NB4 (cell line): Measurements from ENCODE around the gene CTIF.

ENCODE experiments used
- DNase-seq: peaks from one replicate; pipeline ENCODE4 v3.0.0; 2010; ENCODE audit warnings: low read depth
- H3K4me3 ChIP-seq: one replicate; pipeline ENCODE4 v1.5.1; 2011; ENCODE audit warnings: mild to moderate bottlenecking, low read depth, low read length, moderate library complexity
- MYC ChIP-seq: IDR thresholded peaks from 2 replicates; pipeline ENCODE4 v1.6.1; 2011; ENCODE audit warnings: low read depth, low read length
- POLR2A ChIP-seq: IDR thresholded peaks from 2 replicates; pipeline ENCODE4 v1.6.1; 2011; ENCODE audit warnings: mild to moderate bottlenecking; ENCODE audit not compliant: insufficient read length; ENCODE audit errors: extremely low read depth
- TF ChIP-seq, protein P1 (sequence below): IDR thresholded peaks from one replicate; pipeline ENCODE4 v1.5.1; 2012; ENCODE audit warnings: low read depth, low read length
- TF ChIP-seq, protein P2 (sequence below): IDR thresholded peaks from 2 replicates; pipeline ENCODE4 v1.6.1; 2011; ENCODE audit warnings: low read depth, low read length

CTIF gene

DNA sequence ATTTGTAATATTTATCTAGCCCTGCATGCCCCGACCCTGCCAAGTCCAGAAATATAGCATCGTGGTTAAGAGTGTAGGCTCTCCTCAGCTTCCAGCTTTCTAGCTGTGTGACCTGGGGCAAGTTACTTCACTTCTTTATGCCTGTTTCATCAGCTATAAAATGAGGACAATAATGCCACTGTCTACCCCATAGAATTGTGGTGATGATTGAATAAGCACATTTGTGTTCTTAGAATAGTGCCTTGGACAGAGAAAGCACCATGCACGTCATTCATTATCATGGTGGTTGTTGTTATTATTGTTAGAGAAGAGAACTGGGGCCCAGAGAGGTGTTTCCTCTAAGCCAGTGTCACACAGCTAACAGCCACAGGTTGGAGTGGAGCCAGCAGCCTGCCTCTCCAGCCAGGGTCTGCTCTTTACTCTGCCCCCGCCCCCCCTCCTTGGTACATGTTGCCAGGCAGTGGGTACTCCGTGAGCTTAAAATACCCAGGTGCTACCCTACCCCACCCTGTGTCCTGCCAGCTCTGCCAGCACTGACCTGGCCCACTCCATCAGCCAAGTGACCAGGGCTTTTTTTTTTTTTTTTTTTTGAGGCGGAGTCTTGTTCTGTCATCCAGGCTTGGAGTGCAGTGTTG is 202.1 kb downstream of the CTIF start:
- TF ChIP-seq MYC (no peak), POLR2A (no peak)
- no peak overlapping the region for H3K4me3 ChIP-seq
- no peak for DNase-seq

DNA sequence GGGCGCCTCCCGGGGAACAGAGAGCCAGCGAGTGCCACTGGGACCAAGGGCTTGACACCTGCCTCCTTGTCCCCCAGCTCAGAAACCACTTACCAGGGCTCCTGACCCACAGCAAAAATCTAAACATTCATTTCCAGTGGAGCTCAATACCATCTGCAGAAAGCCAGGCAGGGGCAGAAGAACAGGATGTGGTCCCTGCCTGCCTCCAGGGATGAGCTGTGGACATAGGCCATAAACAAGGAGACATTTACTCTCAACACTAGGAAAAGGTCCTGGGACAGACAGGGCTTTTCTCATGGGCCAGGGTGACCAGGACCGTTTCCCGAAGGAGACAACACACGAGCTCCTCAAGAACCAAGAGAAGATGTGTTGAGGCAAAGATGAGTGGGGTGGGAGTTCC is 203.0 kb downstream of the CTIF start:
- no peak for DNase-seq
- TF ChIP-seq POLR2A, result no peak
- TF ChIP-seq, protein P1, sequence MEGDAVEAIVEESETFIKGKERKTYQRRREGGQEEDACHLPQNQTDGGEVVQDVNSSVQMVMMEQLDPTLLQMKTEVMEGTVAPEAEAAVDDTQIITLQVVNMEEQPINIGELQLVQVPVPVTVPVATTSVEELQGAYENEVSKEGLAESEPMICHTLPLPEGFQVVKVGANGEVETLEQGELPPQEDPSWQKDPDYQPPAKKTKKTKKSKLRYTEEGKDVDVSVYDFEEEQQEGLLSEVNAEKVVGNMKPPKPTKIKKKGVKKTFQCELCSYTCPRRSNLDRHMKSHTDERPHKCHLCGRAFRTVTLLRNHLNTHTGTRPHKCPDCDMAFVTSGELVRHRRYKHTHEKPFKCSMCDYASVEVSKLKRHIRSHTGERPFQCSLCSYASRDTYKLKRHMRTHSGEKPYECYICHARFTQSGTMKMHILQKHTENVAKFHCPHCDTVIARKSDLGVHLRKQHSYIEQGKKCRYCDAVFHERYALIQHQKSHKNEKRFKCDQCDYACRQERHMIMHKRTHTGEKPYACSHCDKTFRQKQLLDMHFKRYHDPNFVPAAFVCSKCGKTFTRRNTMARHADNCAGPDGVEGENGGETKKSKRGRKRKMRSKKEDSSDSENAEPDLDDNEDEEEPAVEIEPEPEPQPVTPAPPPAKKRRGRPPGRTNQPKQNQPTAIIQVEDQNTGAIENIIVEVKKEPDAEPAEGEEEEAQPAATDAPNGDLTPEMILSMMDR, result no peak
- TF ChIP-seq, protein P2, sequence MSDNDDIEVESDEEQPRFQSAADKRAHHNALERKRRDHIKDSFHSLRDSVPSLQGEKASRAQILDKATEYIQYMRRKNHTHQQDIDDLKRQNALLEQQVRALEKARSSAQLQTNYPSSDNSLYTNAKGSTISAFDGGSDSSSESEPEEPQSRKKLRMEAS, result no peak
- TF ChIP-seq MYC, result no peak
- H3K4me3 ChIP-seq, result no peak overlapping the region

DNA sequence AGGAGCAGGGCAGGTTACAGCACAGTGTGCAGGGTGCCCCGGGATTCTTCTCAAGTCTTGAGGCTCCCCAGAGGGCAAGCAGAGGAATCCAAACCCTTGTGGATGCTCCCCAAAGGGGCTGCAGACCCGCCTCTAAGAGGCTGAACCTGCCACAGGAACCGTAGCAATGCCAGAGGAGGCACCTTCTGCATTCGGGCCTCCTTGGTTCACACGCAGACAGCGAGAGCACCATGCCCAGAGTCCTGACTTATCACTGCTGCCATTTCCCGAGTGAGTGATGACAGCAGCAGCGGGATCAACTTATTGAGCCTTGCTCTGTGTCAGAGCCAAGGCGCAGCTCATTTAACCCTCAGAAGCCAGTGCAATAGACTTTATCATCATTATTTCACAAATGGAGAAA is 203.5 kb downstream of the CTIF start:
- TF ChIP-seq, protein P2, result no peak
- TF ChIP-seq, protein P1, result no peak
- no peak for TF ChIP-seq MYC
- TF ChIP-seq POLR2A, result no peak
- no peak overlapping the region for H3K4me3 ChIP-seq
- no peak for DNase-seq

DNA sequence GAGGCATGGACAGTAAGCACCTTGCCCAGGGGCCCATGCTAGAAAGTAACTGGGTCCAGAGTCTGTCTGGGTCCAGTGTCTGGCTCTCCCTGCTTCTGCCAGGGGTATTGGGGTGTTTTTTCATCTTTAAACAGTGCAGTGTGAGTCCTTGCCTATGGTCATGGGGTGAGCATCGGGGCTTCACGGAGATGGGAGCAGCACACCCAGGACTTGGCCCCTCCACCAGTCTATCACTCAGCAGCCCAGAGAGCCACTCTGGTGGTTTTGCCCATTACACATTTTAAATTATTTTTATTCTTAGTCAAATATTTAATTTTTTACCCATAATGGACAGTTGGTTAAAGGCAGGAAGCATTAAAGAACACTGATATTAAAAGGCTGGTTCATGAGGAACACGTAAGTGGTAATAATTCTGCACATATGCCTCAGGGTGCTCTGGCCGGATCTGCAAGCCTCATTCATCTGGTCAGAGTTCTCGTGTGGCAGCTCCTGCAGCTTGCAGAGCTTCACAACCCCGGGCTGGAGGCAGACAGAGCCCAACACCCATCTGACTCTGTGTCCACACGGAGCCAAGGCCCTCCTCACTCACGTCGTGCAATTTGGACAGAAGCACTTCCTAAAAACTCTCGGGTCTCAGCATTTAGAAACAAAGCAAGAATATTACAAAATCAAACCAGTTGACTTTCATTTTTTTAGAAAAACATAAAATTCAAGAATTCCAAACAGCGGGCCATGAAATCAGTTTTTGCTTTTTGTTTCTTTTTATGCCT is 204.1 kb downstream of the CTIF start:
- no peak for DNase-seq
- H3K4me3 ChIP-seq, result no peak overlapping the region
- TF ChIP-seq, protein P1, result no peak
- TF ChIP-seq MYC, result no peak
- no peak for TF ChIP-seq POLR2A
- TF ChIP-seq, protein P2, result no peak

DNA sequence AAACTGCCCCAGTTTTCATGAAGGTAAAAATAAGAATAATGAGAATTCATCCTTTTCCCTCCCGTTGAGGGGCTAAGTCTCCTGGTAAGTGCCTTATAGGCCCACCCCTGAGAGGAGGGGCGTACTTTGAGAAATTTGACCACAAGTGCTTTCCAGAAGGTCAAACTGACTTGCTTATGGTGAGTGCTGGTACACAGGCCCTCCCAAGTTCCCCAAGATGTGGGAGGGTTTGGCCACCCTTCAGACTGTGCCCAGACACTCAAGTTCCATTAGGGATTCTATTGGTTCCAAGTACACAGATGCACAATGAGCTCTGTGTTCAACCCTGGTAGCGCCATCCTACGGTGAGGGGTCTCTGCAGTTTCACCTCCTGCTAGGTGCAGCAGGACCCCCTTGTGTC is 205.1 kb downstream of the CTIF start:
- TF ChIP-seq POLR2A (no peak), MYC (no peak)
- TF ChIP-seq, protein P2, result no peak
- TF ChIP-seq, protein P1, result no peak
- no peak overlapping the region for H3K4me3 ChIP-seq
- DNase-seq, result no peak

DNA sequence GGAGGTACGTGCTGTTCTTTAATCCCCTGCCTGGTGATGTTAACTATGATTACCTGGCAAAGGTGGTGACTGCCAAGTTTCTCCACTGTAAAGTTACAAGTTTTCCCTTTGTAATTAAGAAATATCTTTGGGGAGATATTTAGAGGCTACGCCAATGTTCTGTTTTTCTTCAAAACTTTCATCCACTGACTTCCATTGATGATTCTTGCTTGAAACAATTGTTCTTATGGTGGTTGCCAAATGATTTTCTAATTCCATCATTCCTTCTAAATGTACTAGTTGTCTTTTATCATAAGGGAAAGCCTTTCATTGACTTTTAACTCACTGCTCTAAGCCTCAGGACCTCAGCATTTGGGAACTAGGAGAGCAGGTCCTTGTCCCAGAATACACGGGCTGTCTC is 206.5 kb downstream of the CTIF start:
- no peak overlapping the region for H3K4me3 ChIP-seq
- TF ChIP-seq, protein P1, result no peak
- TF ChIP-seq POLR2A (no peak), MYC (no peak)
- TF ChIP-seq, protein P2, result no peak

More for the DNA sequence above, 206.5 kb downstream of the CTIF start:
- DNase-seq, result no peak
